ENCODE results near the gene PPARD. TPM values are rescaled to one million over a fixed set of nuclear protein-coding genes. Genes with fewer than 3 reads are reported as not detected.
"Not testable (repeated sequence)": the region's sequence is repeated elsewhere in the genome, so short reads cannot be mapped to it uniquely, and the experiment has no call there.

The PPARD gene
- total RNA-seq, 1 donor from 2014 or later, result 12.6 TPM

DNA sequence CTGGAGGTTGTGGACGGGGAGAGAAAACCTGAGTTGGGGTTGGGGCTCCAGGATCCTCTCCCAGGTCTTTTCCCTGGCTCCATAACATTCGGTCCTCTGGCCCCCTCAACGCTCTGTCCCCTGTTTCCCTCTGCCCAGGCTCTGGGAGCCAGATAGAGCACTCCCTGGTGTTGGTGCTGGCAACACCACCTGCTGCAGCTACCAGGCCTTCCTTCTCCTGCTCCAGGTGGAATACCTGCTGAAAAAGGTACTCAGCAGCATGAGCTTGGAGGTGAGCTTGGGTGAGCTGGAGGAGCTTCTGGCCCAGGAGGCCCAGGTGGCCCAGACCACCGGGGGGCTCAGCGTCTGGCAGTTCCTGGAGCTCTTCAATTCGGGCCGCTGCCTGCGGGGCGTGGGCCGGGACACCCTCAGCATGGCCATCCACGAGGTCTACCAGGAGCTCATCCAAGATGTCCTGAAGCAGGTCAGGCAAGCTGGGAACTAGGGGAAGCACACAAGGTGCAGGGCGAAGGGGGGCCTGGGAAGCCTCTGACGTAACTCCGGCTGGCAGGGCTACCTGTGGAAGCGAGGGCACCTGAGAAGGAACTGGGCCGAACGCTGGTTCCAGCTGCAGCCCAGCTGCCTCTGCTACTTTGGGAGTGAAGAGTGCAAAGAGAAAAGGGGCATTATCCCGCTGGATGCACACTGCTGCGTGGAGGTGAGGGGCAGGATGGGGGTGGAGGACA is 30.1 kb upstream of the PPARD start:
- no peak for DNase-seq (ENCODE audit: extremely low read depth, low read depth, low spot score)

DNA sequence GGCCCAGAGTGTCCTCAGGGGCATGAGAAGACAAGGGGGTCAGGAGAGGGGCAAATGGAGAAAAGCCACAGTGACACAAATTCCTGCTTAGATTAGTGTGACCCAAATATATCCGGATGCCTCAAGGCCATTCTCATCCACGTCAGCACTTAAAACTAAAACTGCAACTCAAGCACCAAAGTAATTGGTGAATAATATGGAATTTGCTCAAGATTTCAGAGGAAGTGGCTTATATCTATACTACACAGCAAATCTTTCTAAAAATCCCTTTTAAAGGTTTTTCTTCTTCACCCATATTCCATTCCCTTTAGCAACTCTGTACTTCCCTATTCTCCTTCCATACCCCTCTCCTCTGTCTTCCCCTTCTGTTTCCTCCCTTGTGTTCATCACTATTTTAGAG is 29.6 kb upstream of the PPARD start:
- no peak for DNase-seq (ENCODE audit: extremely low read depth, low read depth, low spot score)

DNA sequence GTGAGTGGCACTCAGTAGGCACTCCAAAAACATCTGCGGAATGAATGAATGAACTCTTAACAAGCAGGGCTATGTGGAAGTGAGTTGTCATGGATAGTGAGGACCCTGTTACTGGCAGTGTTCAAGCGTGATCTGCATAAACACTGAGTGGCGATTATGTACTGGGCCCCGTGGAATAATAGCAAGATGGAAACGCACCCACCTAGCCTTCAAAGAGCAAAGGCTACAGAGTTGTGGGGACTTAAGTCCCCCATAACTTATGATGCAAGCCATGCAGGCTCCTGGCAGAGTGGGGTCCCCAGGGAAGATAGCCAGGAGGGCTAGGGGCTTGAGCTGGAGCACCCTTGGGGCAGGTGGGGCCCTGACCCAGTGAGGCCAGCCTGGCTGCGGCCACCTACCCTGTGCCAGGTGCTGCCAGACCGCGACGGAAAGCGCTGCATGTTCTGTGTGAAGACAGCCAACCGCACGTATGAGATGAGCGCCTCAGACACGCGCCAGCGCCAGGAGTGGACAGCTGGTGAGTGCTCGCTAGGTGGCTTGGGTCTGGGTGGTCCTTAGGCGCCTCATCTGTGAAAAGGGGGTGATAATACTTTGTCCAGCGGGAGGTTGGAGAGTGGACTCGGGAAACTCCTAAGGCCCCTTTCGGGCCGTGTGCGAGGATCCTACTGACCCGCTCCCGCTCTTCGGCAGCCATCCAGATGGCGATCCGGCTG is 24.7 kb upstream of the PPARD start:
- no peak for DNase-seq (ENCODE audit: extremely low read depth, low read depth, low spot score)

DNA sequence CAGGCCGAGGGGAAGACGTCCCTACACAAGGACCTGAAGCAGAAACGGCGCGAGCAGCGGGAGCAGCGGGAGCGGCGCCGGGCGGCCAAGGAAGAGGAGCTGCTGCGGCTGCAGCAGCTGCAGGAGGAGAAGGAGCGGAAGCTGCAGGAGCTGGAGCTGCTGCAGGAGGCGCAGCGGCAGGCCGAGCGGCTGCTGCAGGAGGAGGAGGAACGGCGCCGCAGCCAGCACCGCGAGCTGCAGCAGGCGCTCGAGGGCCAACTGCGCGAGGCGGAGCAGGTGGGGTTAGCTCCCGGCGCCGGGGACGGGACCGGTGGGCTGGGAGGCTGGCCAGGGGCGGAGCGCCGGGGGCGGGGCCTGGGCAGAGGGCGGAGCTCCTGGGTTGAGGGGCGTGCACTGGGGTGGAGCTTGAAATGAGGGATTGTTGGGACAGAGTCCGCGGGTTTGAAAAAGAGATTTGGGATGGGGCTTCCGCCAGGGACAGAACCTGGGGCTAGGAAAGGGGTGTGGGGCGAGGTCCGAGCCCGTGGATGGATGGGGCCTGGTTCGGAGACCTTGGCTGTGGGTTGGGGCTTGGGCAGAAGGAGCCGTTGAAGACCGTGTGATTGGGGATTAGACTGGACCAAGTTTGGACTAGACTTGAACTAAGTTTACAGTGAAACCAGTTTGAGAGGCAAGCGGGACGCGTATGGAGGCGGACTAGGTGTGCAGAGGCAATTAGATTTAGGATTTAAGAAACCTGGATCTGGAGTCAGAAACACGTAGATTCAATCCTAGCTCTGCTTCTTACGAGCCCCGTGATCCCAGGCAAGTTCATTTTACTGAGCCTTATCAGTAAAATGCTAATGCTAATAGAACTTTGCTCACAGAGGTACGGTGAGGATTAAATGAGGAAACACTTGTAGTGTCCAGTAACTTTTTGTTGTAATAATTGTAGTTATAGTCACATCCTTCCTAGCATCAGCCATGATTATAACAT is 23.9 kb upstream of the PPARD start:
- DNase-seq (ENCODE audit: extremely low read depth, low read depth, low spot score), result no peak

DNA sequence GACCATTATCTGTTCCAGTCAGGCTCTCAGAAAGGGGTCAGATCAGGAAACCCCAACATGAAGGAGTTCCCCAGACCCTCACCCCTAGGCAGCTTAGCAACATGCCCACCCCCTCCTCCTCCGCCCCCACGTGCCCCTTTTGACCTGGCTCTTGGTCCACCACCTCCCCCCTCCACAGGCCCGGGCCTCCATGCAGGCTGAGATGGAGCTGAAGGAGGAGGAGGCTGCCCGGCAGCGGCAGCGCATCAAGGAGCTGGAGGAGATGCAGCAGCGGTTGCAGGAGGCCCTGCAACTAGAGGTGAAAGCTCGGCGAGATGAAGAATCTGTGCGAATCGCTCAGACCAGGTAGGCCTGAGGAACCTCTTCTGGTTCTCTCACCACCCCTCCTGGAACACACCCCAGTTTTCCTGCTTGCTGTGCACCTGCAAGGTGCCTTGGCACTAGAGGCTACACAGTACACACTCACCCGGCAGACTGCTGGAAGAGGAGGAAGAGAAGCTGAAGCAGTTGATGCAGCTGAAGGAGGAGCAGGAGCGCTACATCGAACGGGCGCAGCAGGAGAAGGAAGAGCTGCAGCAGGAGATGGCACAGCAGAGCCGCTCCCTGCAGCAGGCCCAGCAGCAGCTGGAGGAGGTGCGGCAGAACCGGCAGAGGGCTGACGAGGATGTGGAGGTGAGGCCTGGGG is 22.9 kb upstream of the PPARD start:
- no peak for DNase-seq (ENCODE audit: extremely low read depth, low read depth, low spot score)

DNA sequence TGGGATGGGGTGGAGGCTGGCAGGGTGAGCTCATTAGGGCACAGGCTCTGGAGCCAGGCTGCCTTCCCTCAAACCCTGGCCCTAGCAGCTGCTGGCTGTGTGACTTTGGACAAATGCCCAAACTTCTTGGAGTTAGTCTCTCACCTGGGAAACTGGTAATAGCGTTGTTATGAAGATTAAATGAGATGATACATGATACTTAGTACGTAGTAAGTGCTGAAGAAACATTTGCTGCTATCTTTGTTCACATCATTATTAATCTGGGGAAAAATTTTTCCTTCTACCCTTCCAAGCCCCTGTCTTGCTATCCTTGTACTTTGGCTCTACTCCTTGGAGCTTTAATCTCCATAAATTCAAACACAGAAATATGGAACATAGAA is 22.3 kb upstream of the PPARD start:
- DNase-seq (ENCODE audit: extremely low read depth, low read depth, low spot score), result no peak

DNA sequence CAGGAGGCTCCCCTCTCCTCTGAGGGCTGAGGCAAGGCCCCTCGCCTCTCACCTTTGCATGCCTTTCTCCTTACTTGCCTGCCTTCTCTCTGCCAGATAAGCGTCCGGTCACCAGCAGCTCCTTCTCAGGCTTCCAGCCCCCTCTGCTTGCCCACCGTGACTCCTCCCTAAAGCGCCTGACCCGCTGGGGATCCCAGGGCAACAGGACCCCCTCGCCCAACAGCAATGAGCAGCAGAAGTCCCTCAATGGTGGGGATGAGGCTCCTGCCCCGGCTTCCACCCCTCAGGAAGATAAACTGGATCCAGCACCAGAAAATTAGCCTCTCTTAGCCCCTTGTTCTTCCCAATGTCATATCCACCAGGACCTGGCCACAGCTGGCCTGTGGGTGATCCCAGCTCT is 21.3 kb upstream of the PPARD start:
- DNase-seq (ENCODE audit: extremely low read depth, low read depth, low spot score), result no peak

DNA sequence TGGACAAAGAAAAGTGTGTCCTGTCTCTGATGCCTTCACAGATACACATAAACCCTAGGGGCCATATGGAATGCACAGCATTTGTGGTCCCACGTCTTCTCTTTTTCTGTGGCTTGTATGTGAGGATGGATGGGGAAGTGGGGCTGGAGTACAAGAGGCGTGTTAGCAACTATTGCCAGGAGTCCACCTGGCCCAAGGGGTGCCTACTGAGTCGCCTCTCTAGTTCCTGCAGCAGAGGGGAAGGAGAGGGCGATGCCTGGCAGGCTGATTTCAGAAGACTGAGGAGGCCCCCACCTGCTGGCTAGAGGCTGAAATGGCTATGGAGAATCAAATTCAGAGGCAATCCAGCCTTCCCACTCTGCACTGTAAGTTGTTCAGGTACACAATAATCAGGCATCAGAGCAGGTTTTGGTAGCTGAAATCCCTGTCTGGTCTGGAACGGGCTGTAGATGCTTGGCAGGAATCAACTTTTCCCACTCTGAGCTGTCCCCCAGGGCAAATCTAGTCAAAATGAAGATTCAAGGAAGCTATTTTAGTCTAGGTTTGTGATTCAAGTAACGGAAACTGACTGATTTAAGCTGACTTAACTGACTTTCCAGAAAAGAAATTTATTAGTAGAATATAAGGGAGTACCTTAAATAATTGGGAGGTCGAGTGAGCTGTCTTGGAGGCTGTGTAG is 14.9 kb upstream of the PPARD start:
- DNase-seq (ENCODE audit: extremely low read depth, low read depth, low spot score), result no peak

DNA sequence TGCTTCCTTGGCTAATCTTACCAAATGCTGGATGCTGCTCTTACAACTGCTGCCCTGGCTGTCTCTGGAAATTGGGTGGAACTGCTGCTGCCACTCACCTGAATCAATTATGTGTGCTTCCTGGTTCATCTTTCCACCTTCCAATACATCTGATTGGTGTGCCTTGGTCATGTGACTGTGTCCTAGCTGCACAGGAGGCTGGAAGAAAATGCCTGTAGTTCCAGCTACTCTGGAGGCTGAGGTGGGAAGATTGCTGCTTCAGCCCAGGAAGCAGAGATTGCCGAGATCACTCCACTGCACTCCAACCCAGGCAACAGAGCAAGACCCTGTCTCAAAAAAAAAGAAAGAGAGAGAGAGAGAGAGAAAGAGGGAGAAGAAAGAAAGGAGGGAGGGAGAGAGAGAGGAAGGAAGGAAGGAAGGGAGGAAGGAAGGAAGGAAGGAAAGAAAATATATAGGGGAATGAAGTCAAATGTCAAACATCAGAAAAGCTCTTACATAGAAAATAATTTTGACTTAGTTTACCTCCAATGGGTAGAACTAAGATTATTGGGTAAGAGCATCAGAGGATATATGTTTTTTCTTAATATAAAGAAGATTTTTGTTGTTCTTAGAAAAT is 14.1 kb upstream of the PPARD start:
- DNase-seq (ENCODE audit: extremely low read depth, low read depth, low spot score), result no peak

DNA sequence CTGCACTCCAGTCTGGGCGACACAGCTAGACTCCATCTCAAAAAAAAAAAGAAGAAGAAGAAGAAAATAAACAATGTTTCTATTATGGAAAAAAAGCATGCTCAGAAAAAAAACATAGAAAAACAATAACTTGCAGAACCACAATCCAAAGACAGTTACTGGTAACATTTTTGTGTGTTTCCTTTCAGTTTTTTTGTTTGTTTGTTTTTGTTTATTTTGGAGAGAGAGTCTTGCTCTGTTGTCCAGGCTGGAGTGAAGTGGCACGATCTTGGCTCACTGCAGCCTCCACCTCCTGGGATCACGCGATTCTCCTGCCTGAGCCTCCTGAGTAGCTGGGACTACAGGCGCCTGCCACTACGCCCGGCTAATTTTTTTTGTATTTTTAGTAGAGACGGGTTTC is 13.4 kb upstream of the PPARD start:
- not testable (repeated sequence) for DNase-seq (ENCODE audit: extremely low read depth, low read depth, low spot score)

DNA sequence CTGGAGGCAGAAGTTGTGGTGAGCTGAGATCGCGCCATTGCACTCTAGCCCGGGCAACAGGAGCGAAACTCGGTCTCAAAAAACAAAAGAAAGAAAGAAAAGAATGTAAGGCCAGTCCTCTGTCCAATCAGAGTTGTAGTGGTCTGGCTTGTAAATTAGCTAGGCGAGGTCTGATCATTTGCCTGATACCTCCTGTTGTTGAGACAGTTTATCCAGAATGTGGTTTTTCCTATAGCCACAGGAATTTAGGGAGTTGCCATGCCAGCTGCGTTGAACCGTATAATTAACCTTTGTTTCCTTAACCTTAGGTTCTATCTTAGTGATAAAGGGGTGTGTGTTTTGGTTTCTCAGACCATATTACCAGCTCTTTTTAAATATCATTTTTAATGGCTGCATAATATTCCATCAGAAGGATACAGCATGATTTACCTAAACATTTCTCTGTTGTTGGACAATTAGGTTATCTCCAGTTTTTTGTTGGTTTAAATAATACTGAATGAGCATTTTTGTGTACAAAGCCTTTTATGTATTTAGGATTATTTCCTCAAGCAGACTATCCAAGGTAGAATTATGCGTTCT is 11.7 kb upstream of the PPARD start:
- no peak for DNase-seq (ENCODE audit: extremely low read depth, low read depth, low spot score)

DNA sequence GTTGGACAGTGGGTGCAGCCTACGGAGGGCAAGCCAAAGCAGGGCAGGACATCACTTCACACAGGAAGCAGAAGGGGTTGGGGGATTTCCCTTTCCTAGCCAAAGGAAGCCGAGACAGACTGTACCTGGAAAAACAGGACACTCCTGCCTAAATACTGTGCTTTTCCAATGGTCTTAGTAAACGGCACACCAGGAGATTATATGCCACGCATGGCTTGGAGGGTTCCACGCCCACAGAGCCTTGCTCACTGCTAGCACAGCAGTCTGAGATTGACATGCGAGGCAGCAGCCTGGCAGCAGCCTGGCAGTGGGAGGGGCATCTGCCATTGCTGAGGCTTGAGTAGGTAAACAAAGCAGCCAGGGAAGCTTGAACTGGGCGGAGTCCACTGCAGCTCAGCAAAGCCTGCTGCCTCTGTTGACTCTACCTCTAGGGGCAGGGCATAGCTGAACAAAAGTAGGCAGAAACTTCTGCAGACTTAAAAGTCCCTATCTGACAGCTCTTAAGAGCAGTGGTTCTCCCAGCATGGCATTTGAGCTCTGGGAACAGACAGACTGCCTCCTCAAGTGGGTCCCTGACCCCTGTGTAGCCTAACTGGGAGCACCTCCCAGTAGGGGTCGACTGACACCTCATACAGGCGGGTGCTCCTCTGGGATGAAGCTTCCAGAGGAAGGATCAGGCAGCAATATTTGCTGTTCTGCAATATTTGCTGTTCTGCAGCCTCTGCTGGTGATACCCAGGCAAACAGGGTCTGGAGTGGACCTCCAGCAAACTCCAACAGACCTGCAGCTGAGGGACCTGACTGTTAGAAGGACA is 10.1 kb upstream of the PPARD start:
- not testable (repeated sequence) for DNase-seq (ENCODE audit: extremely low read depth, low read depth, low spot score)

DNA sequence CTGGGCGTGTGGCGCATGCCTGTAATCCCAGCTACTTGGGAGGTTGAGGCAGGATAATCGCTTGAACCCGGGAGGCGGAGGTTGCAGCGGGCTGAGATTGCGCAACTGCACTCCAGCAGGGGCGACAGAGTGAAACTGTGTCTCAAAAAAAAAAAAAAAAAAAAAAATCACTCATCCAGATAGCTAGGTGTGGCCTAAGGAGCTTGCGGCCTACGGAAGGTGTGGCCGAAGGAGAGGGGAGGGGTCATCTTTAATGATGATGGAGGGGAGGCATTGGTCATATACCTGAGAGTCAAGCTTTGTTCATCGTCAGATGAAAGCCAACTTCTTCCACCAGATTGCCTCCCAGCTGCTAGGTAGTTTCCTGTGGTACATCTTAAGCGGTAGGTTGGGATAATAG is 801 bp upstream of the PPARD start:
- no peak for DNase-seq (ENCODE audit: extremely low read depth, low read depth, low spot score)

DNA sequence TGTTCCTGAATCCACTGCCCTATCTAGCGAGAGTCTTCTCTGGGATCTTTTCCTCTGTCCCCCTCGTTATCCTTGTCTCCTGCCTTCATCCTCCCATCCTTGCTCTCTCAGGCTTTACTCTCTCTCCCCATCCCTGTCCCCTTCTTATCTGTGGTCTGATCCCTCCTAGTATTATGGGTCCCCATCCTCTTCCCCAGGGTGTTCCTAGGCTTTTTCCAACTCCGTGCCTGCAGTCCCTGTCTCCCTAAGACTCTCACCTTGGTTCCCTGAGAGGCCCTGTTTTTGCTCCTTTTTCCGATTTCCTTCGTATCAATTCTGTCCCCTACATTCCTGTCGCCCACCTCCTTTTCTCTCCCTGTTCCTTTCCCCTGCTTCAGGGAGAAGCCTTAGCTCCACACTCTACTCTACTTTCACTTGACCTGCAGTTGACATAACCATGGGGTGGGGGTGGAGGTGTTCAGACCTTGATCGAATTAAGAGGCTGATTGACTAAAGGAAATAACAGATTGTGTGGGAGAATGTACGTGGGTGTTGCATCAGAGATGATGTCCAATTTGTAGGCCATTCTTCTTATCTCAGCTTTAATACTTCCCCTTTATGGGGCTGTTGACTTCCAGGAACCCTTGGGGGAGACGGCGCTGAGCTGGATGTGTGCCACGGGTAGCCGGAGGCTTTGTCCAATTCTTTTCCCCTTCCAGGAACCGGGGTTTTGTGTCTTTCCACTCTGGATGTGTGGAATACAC is 905 bp downstream of the PPARD start:
- DNase-seq (ENCODE audit: extremely low read depth, low read depth, low spot score), result no peak

DNA sequence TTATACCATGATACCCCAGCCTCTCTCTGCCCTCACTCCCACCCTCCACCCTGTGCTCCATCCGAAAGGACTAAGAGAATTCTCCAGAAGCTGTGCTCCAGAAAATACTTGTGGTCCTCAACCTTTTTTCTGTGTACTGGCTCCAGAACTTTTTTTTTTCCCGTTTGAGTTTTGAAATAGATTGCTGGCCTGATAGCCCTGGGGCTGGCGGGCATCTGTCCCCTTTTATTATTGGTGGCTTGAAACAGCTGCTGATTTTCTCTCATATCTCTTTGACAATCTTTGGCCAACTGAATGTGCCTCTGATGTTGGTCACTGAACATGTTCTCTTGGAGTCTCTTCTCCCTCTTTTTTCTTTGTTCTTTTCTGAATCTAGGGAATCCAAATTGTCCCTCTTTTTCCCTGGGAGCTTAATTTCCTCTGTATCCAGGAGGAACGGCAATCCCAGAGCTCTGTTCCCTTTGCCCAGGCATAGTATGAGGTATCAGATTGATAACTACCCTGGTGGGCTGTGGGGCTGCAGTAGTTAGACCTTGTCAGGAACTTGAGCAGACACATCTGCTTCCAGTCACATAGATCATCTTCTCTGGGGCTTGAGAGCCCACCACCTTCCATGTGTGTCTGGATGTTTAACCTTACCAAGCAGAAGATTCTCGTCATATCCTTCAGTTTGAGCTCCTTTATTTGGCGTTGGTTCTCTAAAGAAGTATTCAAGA is 1.6 kb downstream of the PPARD start:
- no peak for DNase-seq (ENCODE audit: extremely low read depth, low read depth, low spot score)

DNA sequence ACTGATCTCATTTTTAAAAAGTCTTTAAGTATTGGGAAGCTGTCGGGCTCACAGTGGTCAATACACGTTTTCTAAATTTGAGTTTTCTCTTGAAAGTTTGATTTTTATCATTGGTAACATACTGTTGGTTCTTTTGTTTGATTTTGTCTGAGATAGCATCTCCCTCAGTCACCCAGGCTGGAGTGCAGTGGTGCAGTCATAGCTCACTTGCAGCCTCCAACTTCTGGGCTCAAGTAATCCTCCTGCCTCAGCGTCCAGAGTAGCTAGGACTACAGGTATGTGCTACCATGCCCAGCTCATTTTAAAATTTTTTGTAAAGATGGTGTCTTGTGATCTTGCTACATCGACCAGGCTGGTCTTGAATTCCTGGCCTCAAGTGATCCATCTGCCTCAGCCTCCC is 9.1 kb downstream of the PPARD start:
- no peak for DNase-seq (ENCODE audit: extremely low read depth, low read depth, low spot score)

DNA sequence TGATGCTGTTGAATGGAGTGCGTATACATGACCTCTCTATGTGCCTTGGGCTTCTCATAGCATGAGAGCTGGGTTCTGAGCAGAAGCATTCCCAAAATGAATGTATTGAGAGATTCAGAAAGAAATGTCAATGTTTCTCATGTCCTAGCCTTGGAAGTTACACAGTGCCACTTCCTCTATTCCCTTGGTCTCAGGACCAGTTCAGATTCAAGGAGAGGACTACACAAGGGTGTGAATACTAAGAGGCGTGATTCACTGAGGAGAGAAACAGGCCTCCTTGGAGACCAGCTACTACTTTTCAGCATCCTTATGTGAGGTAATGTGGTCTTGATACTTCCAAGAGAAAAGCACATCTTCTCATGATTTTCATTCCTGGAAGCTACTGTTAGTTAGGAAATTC is 10.4 kb downstream of the PPARD start:
- no peak for DNase-seq (ENCODE audit: extremely low read depth, low read depth, low spot score)

Data from glomerular endothelial cell (primary cell).